HCT116 (cell line): ENCODE measurements around the gene ESRP2. TPM values are rescaled to one million over a fixed set of nuclear protein-coding genes. Genes with fewer than 3 reads are reported as not detected.

Experiments
- ATAC-seq: fragments of 200-7000 bp; cut with Tn5 transposase; 2 replicates; pipeline ENCODE4 v1.9.1; 2020; ENCODE audit warnings: mild to moderate bottlenecking, moderate library complexity
- Bru-seq: library from RNA; stranded (reverse); fragments of 400-500 nt; gene quantifications from one replicate; lab custom pipeline; 2021; lab: Mats Ljungman, UMichigan
- BruChase-seq, 2 experiments: library from RNA; stranded (reverse); fragments of 400-500 nt; gene quantifications; one replicate each; lab custom pipeline; 2021; lab: Mats Ljungman, UMichigan
- BruUV-seq: library from RNA; stranded (reverse); fragments of 400-500 nt; replicated peaks from 2 replicates; lab custom pipeline; 2021; lab: Mats Ljungman, UMichigan
- CTCF ChIA-PET: fragments of 300-600 bp; sonication (Branson Sonifier 250); formaldehyde crosslinking; loops from one replicate; lab custom pipeline; 2021; ENCODE audit warnings: antibody characterized with exemption; lab: Charles Lee
- POLR2A ChIA-PET: fragments of 300-600, 350-600 bp; sonication (Branson Sonifier 250); formaldehyde crosslinking; loops from one replicate; lab custom pipeline; 2021; ENCODE audit warnings: antibody characterized with exemption; lab: Charles Lee
- RAD21 ChIA-PET, 2 experiments: fragments of 300-600 bp; sonication (Branson Sonifier 250); formaldehyde crosslinking; loops; one replicate each; lab custom pipeline; 2023; ENCODE audit warnings: low total read pairs in 2 of 2; ENCODE audit not compliant: uncharacterized antibody in 2 of 2, unreplicated experiment in 2 of 2, low non-redundant PET in 1 of 2; lab: Charles Lee
- DNase-seq: peaks from one replicate; pipeline ENCODE4 v3.0.0-alpha.2; 2010; ENCODE audit warnings: low read depth, low spot score
- H2AFZ ChIP-seq: fragments of 200-600 bp; shearing (Covaris generic), sonication (generic); 2 replicates; pipeline ENCODE4 v1.6.1; 2017; ENCODE audit warnings: low read depth, mixed run types, mixed read lengths, antibody characterized with exemption, low read length; ENCODE audit not compliant: poor library complexity, severe bottlenecking
- H3K27ac ChIP-seq: 2 replicates; pipeline ENCODE4 v1.5.1; 2012; ENCODE audit warnings: low read depth, low read length
- H3K27me3 ChIP-seq: fragments of 200-600 bp; sonication (generic); 2 replicates; pipeline ENCODE4 v1.6.1; 2016; ENCODE audit warnings: mixed run types, low read length, mixed read lengths; ENCODE audit not compliant: insufficient read depth
- H3K36me3 ChIP-seq, 2 experiments: fragments of 200-500 bp in 1 of 2; fragments of 200-600 bp in 1 of 2; sonication (Bioruptor generic) in 1 of 2; sonication (generic) in 1 of 2; 2 replicates each; pipeline versions ENCODE4 v1.5.1 to v1.6.1; 2014 to 2016; ENCODE audit warnings: low read length in 2 of 2, inconsistent platforms in 1 of 2, mixed read lengths in 1 of 2, mixed run types in 1 of 2; ENCODE audit not compliant: insufficient read depth in 2 of 2, control insufficient read depth in 1 of 2
- H3K4me1 ChIP-seq, 2 experiments: fragments of 200-600 bp in 1 of 2; sonication (generic) in 1 of 2; 2 replicates each; pipeline versions ENCODE4 v1.5.1 to v1.6.1; 2012 to 2017; ENCODE audit warnings: low read length in 2 of 2, inconsistent platforms in 1 of 2, mild to moderate bottlenecking in 1 of 2, mixed read lengths in 1 of 2, mixed run types in 1 of 2, moderate library complexity in 1 of 2; ENCODE audit not compliant: insufficient read depth in 2 of 2, control insufficient read depth in 1 of 2
- H3K4me2 ChIP-seq: fragments of 200-600 bp; sonication (generic); 2 replicates; pipeline ENCODE4 v1.6.1; 2017; ENCODE audit warnings: mixed run types, low read length, mixed read lengths
- H3K4me3 ChIP-seq, 2 experiments: fragments of 200-600 bp in 1 of 2; sonication (generic) in 1 of 2; replicated peaks in 1 of 2; 2 replicates each; pipeline ENCODE4 v1.5.1; 2011 to 2016; ENCODE audit warnings: low read length in 2 of 2, control low read depth in 1 of 2, low read depth in 1 of 2, mild to moderate bottlenecking in 1 of 2, mixed read lengths in 1 of 2, mixed run types in 1 of 2
- H3K79me2 ChIP-seq: fragments of 200-600 bp; sonication (generic); 2 replicates; pipeline ENCODE4 v1.6.1; 2017; ENCODE audit warnings: mild to moderate bottlenecking, mixed run types, low read length, moderate library complexity, mixed read lengths; ENCODE audit not compliant: insufficient read depth
- H3K9ac ChIP-seq: fragments of 200-600 bp; sonication (generic); 2 replicates; pipeline ENCODE4 v1.6.1; 2016; ENCODE audit warnings: low read length, mixed read lengths
- H3K9me2 ChIP-seq: fragments of 200-600 bp; sonication (generic), shearing (Covaris generic); 2 replicates; pipeline ENCODE4 v1.6.1; 2017; ENCODE audit warnings: mixed run types, mild to moderate bottlenecking, moderate library complexity; ENCODE audit not compliant: insufficient read depth
- H3K9me3 ChIP-seq, 2 experiments: fragments of 200-500 bp in 1 of 2; fragments of 200-600 bp in 1 of 2; sonication (Bioruptor generic) in 1 of 2; sonication (generic) in 1 of 2; 2 replicates each; pipeline ENCODE4 v1.6.1; 2014 to 2017; ENCODE audit warnings: low read length in 2 of 2, mixed read lengths in 2 of 2, inconsistent platforms in 1 of 2, low read depth in 1 of 2, mild to moderate bottlenecking in 1 of 2, mixed run types in 1 of 2, moderate library complexity in 1 of 2; ENCODE audit not compliant: control insufficient read depth in 1 of 2, insufficient read depth in 1 of 2
- H4K20me1 ChIP-seq: fragments of 200-600 bp; sonication (generic), shearing (Covaris generic); 2 replicates; pipeline ENCODE4 v1.6.1; 2017; ENCODE audit warnings: mixed run types, mild to moderate bottlenecking, moderate library complexity; ENCODE audit not compliant: insufficient read depth
- CBX3 ChIP-seq: IDR thresholded peaks from 2 replicates; pipeline ENCODE4 v1.6.1; 2012; ENCODE audit warnings: low read depth
- CEBPB ChIP-seq: IDR thresholded peaks from 2 replicates; pipeline ENCODE4 v1.6.1; 2012; ENCODE audit warnings: low read depth
- CTCF ChIP-seq, 3 experiments: fragments of 200-600 bp in 1 of 3; sonication (generic) in 1 of 3; IDR thresholded peaks in 2 of 3; conservative IDR thresholded peaks in 1 of 3; 2 replicates each; pipeline ENCODE4 v1.5.1; 2012 to 2017; ENCODE audit warnings: low read depth in 2 of 3, low read length in 2 of 3, antibody characterized with exemption in 1 of 3, borderline replicate concordance in 1 of 3, control low read depth in 1 of 3, mild to moderate bottlenecking in 1 of 3, mixed read lengths in 1 of 3, mixed run types in 1 of 3, moderate library complexity in 1 of 3; ENCODE audit not compliant: insufficient read depth in 1 of 3
- EGR1 ChIP-seq: IDR thresholded peaks from 2 replicates; pipeline ENCODE4 v1.6.1; 2012; ENCODE audit warnings: low read depth
- ELF1 ChIP-seq: IDR thresholded peaks from 2 replicates; pipeline ENCODE4 v1.6.1; 2012; ENCODE audit warnings: low read depth, borderline replicate concordance
- EZH2 ChIP-seq: fragments of 200-600 bp; sonication (generic); IDR thresholded peaks from 2 replicates; pipeline ENCODE4 v1.6.1; 2017; ENCODE audit warnings: antibody characterized with exemption, mixed run types
- FOSL1 ChIP-seq: IDR thresholded peaks from 2 replicates; pipeline ENCODE4 v1.6.1; 2012; ENCODE audit warnings: low read depth
- POLR2A ChIP-seq: IDR thresholded peaks from 2 replicates; pipeline ENCODE4 v1.7.0; 2011; ENCODE audit warnings: borderline replicate concordance; ENCODE audit not compliant: insufficient read depth, insufficient read length; ENCODE audit errors: extremely low read depth
- POLR2AphosphoS5 ChIP-seq: IDR thresholded peaks from 2 replicates; pipeline ENCODE4 v1.6.1; 2011; ENCODE audit warnings: mild to moderate bottlenecking, low read depth, low read length, moderate library complexity
- SIN3A ChIP-seq: IDR thresholded peaks from 2 replicates; pipeline ENCODE4 v1.6.1; 2012; ENCODE audit warnings: low read depth
- SP1 ChIP-seq: IDR thresholded peaks from 2 replicates; pipeline ENCODE4 v1.6.1; 2012; ENCODE audit warnings: low read depth
- SRF ChIP-seq: IDR thresholded peaks from 2 replicates; pipeline ENCODE4 v1.6.1; 2012; ENCODE audit warnings: low read depth
- TCF7L2 ChIP-seq: IDR thresholded peaks from 2 replicates; pipeline ENCODE4 v1.7.0; 2011; ENCODE audit warnings: borderline replicate concordance, inconsistent platforms; ENCODE audit not compliant: insufficient read depth, insufficient read length; ENCODE audit errors: extremely low read depth
- ZBTB33 ChIP-seq: IDR thresholded peaks from 2 replicates; pipeline ENCODE4 v1.6.1; 2011; ENCODE audit warnings: mild to moderate bottlenecking, low read length, moderate library complexity; ENCODE audit not compliant: insufficient replicate concordance; ENCODE audit errors: extremely low read depth
- ZFX ChIP-seq: fragments of 450-650 bp; IDR thresholded peaks from 2 replicates; pipeline ENCODE4 v1.6.1; 2017
- intact Hi-C: fragments of 100-400 bp; cut with micrococcal nuclease; formaldehyde crosslinking; loops from 2 replicates; pipeline ENCODE4 v1.10.0; 2022
- long read RNA-seq: library from polyadenylated mRNA; unstranded; transcript quantifications from one replicate; pipeline ENCODE4 v2.0.0, GENCODE V29; 2021; ENCODE audit not compliant: unreplicated experiment
- polyA plus RNA-seq: library from polyadenylated mRNA; unstranded; fragments of >200 nt; gene quantifications from 2 replicates; pipeline ENCODE4 v1.2.1, GENCODE V29; 2012; ENCODE audit warnings: missing spikeins
- total RNA-seq: library from RNA; stranded (reverse); gene quantifications from one replicate; pipeline ENCODE4 v1.2.1, GENCODE V29; 2021; ENCODE audit not compliant: unreplicated experiment
- TF ChIP-seq, protein P1 (sequence below): IDR thresholded peaks from 2 replicates; pipeline ENCODE4 v1.6.1; 2012; ENCODE audit warnings: low read depth

The ESRP2 gene
- total RNA-seq (42.5 TPM), Bru-seq, nascent RNA (percentile 71 among the genes with signal in this experiment), BruChase-seq, experiment 1, labeled RNA remaining after a 6-hour chase (percentile 86 among the genes with signal in this experiment), BruChase-seq, experiment 2, labeled RNA remaining after a 2-hour chase (percentile 90 among the genes with signal in this experiment)
- 28.7 and 30.5 TPM in 2 replicates for polyA plus RNA-seq
- long read RNA-seq, transcript ESRP2-202 (15 exons, 3,793 nt) = major isoform, 6 of 31 reads
- long read RNA-seq, partial matches to known transcripts = 19 of 31 reads
- long read RNA-seq, other reads (novel, unspliced or antisense) = 6 of 31 reads

DNA sequence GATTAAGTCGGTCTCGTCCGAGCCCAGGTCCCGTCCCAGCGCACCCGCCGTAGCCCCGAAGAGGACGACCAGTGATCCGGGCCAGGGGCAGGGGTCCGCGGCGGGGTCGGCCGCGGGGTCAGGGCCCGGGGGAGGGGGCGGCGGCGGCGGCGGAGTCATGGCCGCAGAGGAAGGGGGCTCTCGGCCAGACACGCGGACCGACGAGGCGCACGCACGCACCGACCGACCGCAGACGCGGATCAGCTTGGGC lies at the start of gene ESRP2:
TSS of gene ESRP2 (minus strand) at position 241 of the 250 bp plus-strand sequence. CDS start at position 159, 82 bp downstream.
- Histone ChIP-seq H3K9me3 (no peaks in the 10 kb centered on the region), H3K4me1 (peaks cover 29 to 47% of the 10 kb centered on the region in 2 experiments), H3K9me2 (no peaks in the 10 kb centered on the region), H3K4me3 (peak within 1 kb of the TSS; percentile 56 to 88), H3K4me2 (peak within 1 kb of the TSS; percentile 97), H4K20me1 (peaks cover 4% of the 10 kb centered on the region; the same call in 1 of the 2 replicates), H3K27me3 (no peaks in the 10 kb centered on the region), H2AFZ (no peak within 1 kb of the TSS), H3K79me2 (peaks cover 43% of the 10 kb centered on the region), H3K9ac (peak within 1 kb of the TSS; percentile 98), H3K27ac (peak within 1 kb of the TSS; percentile 86), H3K36me3 (peaks cover 11 to 23% of the 10 kb centered on the region in 2 experiments; a peak in 3 of 4 replicates)
- ChIA-PET CTCF (interaction anchor here (4.3 kb wide), 1 partner anchor 28 kb away, joined by 14 read pairs; the partner anchor contains the start of gene SLC7A6), POLR2A (interaction anchor here (0.6 to 0.9 kb wide), 2 partner anchors 148 to 756 kb away, joined by 4 read pairs; no protein-coding TSS in a partner anchor), RAD21 (no interaction called here)
- intact Hi-C loops = loop anchor here (2.0 to 10.0 kb wide), 2 partner anchors 75 to 711 kb away; partner anchors contain the start of genes PRMT7, RIPOR1 and SLC7A6OS
- BruUV-seq = no TSS peak
- TF ChIP-seq SIN3A (no peak), POLR2A (no peak), ZBTB33 (no peak), ELF1 (no peak), ZFX (no peak), SP1 (no peak), EZH2 (no peak), CTCF (IDR thresholded peaks at IDR 0.05 in 2 of 3, conservative IDR thresholded peaks at IDR 0.05 in 1 of 3; ENCODE audit: borderline replicate concordance in 1 of 3, insufficient read depth in 1 of 3, low read depth in 2 of 3, low read length in 2 of 3) (no peak), SRF (no peak), CEBPB (no peak), EGR1 (no peak), CBX3 (no peak), TCF7L2 (no peak), FOSL1 (no peak), POLR2AphosphoS5 (no peak)
- TF ChIP-seq, protein P1, sequence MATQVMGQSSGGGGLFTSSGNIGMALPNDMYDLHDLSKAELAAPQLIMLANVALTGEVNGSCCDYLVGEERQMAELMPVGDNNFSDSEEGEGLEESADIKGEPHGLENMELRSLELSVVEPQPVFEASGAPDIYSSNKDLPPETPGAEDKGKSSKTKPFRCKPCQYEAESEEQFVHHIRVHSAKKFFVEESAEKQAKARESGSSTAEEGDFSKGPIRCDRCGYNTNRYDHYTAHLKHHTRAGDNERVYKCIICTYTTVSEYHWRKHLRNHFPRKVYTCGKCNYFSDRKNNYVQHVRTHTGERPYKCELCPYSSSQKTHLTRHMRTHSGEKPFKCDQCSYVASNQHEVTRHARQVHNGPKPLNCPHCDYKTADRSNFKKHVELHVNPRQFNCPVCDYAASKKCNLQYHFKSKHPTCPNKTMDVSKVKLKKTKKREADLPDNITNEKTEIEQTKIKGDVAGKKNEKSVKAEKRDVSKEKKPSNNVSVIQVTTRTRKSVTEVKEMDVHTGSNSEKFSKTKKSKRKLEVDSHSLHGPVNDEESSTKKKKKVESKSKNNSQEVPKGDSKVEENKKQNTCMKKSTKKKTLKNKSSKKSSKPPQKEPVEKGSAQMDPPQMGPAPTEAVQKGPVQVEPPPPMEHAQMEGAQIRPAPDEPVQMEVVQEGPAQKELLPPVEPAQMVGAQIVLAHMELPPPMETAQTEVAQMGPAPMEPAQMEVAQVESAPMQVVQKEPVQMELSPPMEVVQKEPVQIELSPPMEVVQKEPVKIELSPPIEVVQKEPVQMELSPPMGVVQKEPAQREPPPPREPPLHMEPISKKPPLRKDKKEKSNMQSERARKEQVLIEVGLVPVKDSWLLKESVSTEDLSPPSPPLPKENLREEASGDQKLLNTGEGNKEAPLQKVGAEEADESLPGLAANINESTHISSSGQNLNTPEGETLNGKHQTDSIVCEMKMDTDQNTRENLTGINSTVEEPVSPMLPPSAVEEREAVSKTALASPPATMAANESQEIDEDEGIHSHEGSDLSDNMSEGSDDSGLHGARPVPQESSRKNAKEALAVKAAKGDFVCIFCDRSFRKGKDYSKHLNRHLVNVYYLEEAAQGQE = no peak
- DNase-seq = no peak
- no peak for ATAC-seq
